MM.1S (cell line): ENCODE data around the gene RFXANK.

Experiments
- DNase-seq: peaks from one replicate; pipeline ENCODE4 v3.0.0-alpha.2; 2015
- H2AFZ ChIP-seq: fragments of 300-600 bp; sonication (generic); 2 replicates; pipeline ENCODE4 v1.6.0; 2016; ENCODE audit warnings: antibody characterized with exemption, low read length
- H3F3A ChIP-seq: fragments of 300-600 bp; sonication (generic); 2 replicates; pipeline ENCODE4 v1.6.1; 2016; ENCODE audit warnings: mild to moderate bottlenecking, antibody characterized with exemption, low read length, moderate library complexity, mixed read lengths; ENCODE audit not compliant: insufficient read depth
- H3K27ac ChIP-seq: fragments of 300-600 bp; sonication (generic); 2 replicates; pipeline ENCODE4 v1.5.1; 2016; ENCODE audit warnings: mild to moderate bottlenecking, low read length
- H3K27me3 ChIP-seq: fragments of 300-600 bp; sonication (generic); replicated peaks from 2 replicates; pipeline ENCODE4 v1.6.0; 2016; ENCODE audit warnings: low read length; ENCODE audit not compliant: insufficient read depth
- H3K36me3 ChIP-seq: fragments of 300-600 bp; sonication (generic); replicated peaks from 2 replicates; pipeline ENCODE4 v1.6.1; 2016; ENCODE audit warnings: mild to moderate bottlenecking, low read length, mixed read lengths; ENCODE audit not compliant: insufficient read depth
- H3K4me1 ChIP-seq: fragments of 300-600 bp; sonication (generic); 2 replicates; pipeline ENCODE4 v1.6.1; 2016; ENCODE audit warnings: low read length, mixed read lengths
- H3K4me2 ChIP-seq: fragments of 300-600 bp; sonication (generic); 2 replicates; pipeline ENCODE4 v1.6.0; 2016; ENCODE audit warnings: low read depth, low read length
- H3K4me3 ChIP-seq: fragments of 300-600 bp; sonication (generic); 2 replicates; pipeline ENCODE4 v1.5.1; 2016; ENCODE audit warnings: low read length, mixed read lengths
- H3K79me2 ChIP-seq: fragments of 300-600 bp; sonication (generic); 2 replicates; pipeline ENCODE4 v1.6.1; 2016; ENCODE audit warnings: mixed run types, low read length, mixed read lengths
- H3K9ac ChIP-seq: fragments of 300-600 bp; sonication (generic); 2 replicates; pipeline ENCODE4 v1.6.1; 2016; ENCODE audit warnings: low read length, mixed read lengths
- H3K9me2 ChIP-seq: fragments of 300-600 bp; sonication (generic); replicated peaks from 2 replicates; pipeline ENCODE4 v1.6.1; 2016; ENCODE audit warnings: mild to moderate bottlenecking, low read length, mixed read lengths; ENCODE audit not compliant: insufficient read depth
- H3K9me3 ChIP-seq: fragments of 300-600 bp; sonication (generic); replicated peaks from 2 replicates; pipeline ENCODE4 v1.6.1; 2016; ENCODE audit warnings: mild to moderate bottlenecking, low read length, mixed read lengths; ENCODE audit not compliant: insufficient read depth
- H4K20me1 ChIP-seq: fragments of 300-600 bp; sonication (generic); 2 replicates; pipeline ENCODE4 v1.6.1; 2016; ENCODE audit warnings: mild to moderate bottlenecking, low read length, moderate library complexity, mixed read lengths; ENCODE audit not compliant: insufficient read depth
- EZH2 ChIP-seq: fragments of 300-600 bp; sonication (generic); optimal IDR thresholded peaks from 2 replicates; pipeline ENCODE3; 2017; ENCODE audit warnings: low read depth, mild to moderate bottlenecking, antibody characterized with exemption, low read length, mixed read lengths
- EZH2phosphoT487 ChIP-seq: fragments of 300-600 bp; sonication (generic); IDR thresholded peaks from 2 replicates; pipeline ENCODE4 v1.6.1; 2018; ENCODE audit warnings: antibody characterized with exemption, low read length
- TF ChIP-seq, protein P1 (sequence below): fragments of 300-600 bp; sonication (generic); IDR thresholded peaks from 2 replicates; pipeline ENCODE4 v1.5.1; 2016; ENCODE audit warnings: antibody characterized with exemption, low read length, mixed read lengths

Gene RFXANK

DNA sequence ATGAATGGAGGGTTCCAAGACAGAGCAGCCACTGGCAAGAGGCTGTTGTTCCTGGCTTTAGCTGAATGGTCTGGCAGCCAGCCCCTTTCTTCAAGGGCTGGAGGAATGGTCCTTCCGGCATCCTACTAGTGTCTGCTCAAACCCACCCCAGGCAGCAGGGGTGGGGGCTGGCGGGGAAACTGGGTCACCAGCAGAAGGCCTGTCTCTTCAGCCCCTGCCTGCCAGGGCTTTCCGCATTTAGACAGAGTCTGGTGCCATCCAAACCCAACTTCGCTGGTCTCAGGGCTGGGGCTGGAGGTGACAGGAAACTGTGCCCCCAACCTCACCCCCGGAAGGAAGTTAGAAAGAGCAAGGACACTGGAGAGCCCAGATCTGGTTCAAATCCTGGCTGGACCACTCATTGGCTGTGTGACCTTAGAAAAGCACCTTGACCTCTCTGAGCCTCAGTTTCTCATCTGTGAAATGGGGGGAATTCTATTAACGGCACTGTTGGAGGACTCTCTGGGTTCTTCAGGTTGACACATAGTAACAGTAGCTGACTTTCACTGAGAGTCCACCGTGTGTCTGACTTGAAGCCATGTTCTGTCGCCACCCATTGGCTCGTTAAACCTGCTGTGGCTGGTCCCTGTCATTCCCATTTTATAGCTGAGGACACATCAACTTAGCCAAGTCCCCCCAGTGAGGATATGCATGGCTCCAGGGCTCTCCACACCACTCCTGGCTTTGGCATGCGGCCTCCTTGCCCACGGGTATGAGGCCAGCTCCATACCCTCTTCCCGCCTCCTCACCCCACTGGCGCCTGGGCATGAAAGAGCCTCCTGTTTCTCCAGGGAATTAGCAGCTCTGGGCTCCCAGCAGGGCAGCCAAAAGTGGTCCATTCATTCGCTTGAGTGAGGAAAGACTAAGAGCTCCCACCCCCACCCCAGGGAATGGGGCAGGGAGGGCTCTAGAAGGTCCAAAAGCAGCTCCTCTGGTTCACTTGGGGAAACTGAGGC is 13.7 kb downstream of the RFXANK start:
- no peak overlapping the region for H3K27ac ChIP-seq

DNA sequence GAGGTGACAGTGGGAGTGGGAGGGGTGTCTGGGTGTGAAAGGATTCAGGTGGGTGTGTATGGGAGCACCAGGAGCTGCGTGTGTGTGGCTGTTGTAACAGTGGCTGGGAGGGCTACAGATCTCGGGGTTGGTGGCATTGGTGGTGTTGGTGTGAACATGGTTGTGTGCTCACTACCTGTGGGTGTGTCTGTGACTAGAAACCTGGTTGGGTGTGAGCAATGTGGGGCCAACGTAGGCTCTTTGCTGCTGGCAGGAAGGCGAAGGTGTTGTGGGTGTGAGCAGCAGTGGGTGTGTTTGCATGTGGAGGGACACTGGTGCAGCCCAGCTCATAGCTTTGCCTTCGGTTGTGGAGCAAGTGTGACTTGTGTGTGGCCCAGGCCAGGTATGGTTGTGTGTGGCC is 14.9 kb downstream of the RFXANK start:
- Histone ChIP-seq H3K9ac (no peak overlapping the region), H3K4me2 (no peak overlapping the region), H3K36me3 (no peaks in the 10 kb centered on the region), H3K4me3 (no peak overlapping the region), H3K9me2 (no peaks in the 10 kb centered on the region), H3K9me3 (no peaks in the 10 kb centered on the region), H3K79me2 (peaks cover 12% of the 10 kb centered on the region), H3K27me3 (peaks cover 45% of the 10 kb centered on the region), H4K20me1 (no peaks in the 10 kb centered on the region), H2AFZ (no peak overlapping the region), H3K4me1 (0 out of 2 replicates have a peak, but pooled peaks cover 2% of the 10 kb centered on the region), H3F3A (no peaks in the 10 kb centered on the region), H3K27ac (no peak overlapping the region)
- DNase-seq, result no peak
- TF ChIP-seq EZH2 (no peak), EZH2phosphoT487 (no peak)

More for the DNA sequence above, 13.7 kb downstream of the RFXANK start:
- no peaks in the 10 kb centered on the region for H3K9me2 ChIP-seq
- H3K4me3 ChIP-seq, result no peak overlapping the region
- no peaks in the 10 kb centered on the region for H4K20me1 ChIP-seq
- no peak overlapping the region for H2AFZ ChIP-seq
- H3K4me1 ChIP-seq, result 0 out of 2 replicates have a peak, but pooled peaks cover 4% of the 10 kb centered on the region
- no peak for DNase-seq
- no peak overlapping the region for H3K4me2 ChIP-seq
- no peaks in the 10 kb centered on the region for H3K9me3 ChIP-seq
- H3F3A ChIP-seq, result no peaks in the 10 kb centered on the region
- peaks cover 20% of the 10 kb centered on the region for H3K79me2 ChIP-seq
- H3K27me3 ChIP-seq, result peaks cover 36% of the 10 kb centered on the region
- no peaks in the 10 kb centered on the region for H3K36me3 ChIP-seq
- H3K9ac ChIP-seq, result no peak overlapping the region
- TF ChIP-seq, protein P1, sequence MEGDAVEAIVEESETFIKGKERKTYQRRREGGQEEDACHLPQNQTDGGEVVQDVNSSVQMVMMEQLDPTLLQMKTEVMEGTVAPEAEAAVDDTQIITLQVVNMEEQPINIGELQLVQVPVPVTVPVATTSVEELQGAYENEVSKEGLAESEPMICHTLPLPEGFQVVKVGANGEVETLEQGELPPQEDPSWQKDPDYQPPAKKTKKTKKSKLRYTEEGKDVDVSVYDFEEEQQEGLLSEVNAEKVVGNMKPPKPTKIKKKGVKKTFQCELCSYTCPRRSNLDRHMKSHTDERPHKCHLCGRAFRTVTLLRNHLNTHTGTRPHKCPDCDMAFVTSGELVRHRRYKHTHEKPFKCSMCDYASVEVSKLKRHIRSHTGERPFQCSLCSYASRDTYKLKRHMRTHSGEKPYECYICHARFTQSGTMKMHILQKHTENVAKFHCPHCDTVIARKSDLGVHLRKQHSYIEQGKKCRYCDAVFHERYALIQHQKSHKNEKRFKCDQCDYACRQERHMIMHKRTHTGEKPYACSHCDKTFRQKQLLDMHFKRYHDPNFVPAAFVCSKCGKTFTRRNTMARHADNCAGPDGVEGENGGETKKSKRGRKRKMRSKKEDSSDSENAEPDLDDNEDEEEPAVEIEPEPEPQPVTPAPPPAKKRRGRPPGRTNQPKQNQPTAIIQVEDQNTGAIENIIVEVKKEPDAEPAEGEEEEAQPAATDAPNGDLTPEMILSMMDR, result no peak
- TF ChIP-seq EZH2, result no peak
- TF ChIP-seq EZH2phosphoT487, result no peak

DNA sequence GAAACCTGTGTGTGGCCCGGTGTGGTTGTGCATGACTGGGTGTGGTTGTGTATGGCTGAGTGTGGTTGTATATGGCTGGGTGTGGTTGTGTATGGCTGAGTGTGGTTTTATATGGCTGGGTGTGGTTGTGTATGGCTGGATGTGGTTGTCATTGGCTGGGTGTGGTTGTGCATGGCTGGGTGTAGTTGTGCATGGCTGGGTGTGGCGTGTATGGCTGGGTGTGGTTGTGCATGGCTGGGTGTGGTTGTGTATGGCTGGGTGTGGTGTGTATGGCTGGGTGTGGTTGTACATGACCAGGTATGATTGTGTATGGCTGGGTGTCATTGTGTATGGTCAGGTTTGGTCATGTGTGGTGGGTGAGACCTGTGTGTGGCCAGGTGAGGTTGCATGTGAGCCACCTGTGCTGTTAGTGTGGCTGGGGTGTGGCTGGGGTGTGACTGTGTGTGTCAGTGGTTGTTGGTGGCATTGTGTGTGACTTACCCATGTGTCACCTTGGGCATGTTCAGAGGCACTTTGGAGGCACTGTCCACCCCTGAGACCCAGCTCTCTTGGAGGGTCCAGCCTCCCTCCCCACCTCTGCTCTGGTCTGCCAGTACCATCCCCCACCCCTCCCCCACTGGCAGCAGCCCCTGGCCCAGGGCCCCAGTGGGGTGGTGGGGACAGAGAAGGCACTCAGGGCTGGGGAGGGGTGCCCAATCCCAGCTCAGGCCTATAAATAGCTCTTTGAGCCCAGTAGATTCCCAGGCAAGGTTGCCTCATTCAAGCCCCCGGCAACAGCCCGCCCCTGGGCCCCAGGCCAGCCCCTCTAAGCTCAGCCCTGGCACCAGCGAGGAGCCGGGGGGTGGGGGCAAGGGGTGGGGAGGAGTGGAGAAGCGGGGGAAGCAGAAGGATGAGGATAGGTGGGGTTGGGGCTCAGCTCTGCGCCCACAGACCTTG is 15.8 kb downstream of the RFXANK start:
- Histone ChIP-seq H3K36me3 (no peaks in the 10 kb centered on the region), H2AFZ (no peak overlapping the region), H3K4me1 (no peaks in the 10 kb centered on the region), H3K9me2 (no peaks in the 10 kb centered on the region), H3K27ac (no peak overlapping the region), H4K20me1 (no peaks in the 10 kb centered on the region), H3K4me3 (no peak overlapping the region), H3K9me3 (no peaks in the 10 kb centered on the region), H3K4me2 (no peak overlapping the region), H3K9ac (no peak overlapping the region), H3K27me3 (peaks cover 55% of the 10 kb centered on the region), H3K79me2 (peaks cover 3% of the 10 kb centered on the region), H3F3A (no peaks in the 10 kb centered on the region)
- DNase-seq, result no peak
- TF ChIP-seq EZH2, result no peak
- TF ChIP-seq EZH2phosphoT487, result no peak
- TF ChIP-seq, protein P1, result no peak
